Gastrocnemius medialis (tissue), 4 donors: ENCODE measurements around the gene RCAN3.

Source experiments
- CTCF ChIP-seq, 5 experiments: fragments of 450-650 bp in 3 of 5; fragments of 200-600 bp in 2 of 5; sonication (generic) in 2 of 5; IDR thresholded peaks in 4 of 5; conservative IDR thresholded peaks in 1 of 5; 1 replicate in 4 of 5; 2 replicates in 1 of 5; pipeline ENCODE4 v1.5.1; 2016 to 2019; ENCODE audit warnings: antibody characterized with exemption in 5 of 5, mild to moderate bottlenecking in 3 of 5, moderate library complexity in 3 of 5
- POLR2A ChIP-seq, 2 donors: fragments of 450-650 bp; IDR thresholded peaks; one replicate each; pipeline ENCODE4 v1.6.1; 2017; ENCODE audit warnings: antibody characterized with exemption in 2 of 2, mild to moderate bottlenecking in 2 of 2, moderate library complexity in 2 of 2

GRCh38 chr1:24465099-24465498, 37.5 kb upstream of the RCAN3 start:
- TF ChIP-seq CTCF (IDR thresholded peaks at IDR 0.05 in 4 of 5, conservative IDR thresholded peaks at IDR 0.05 in 1 of 5), result no peak
- no peak for TF ChIP-seq POLR2A (IDR thresholded peaks at IDR 0.05)
